B cell (primary cell): ENCODE results near the gene GPR143. TPM values are rescaled to one million over a fixed set of nuclear protein-coding genes. Genes with fewer than 3 reads are reported as not detected.

ENCODE experiments used
- ATAC-seq: fragments of 200-7000 bp; cut with Tn5 transposase; one replicate; pipeline ENCODE4 v1.10.0; 2021; ENCODE audit warnings: low read depth, mild to moderate bottlenecking, moderate number of reproducible peaks, moderate library complexity
- CTCF ChIA-PET: fragments of 350-600 bp; sonication (Branson Sonifier 250); formaldehyde crosslinking; loops from one replicate; lab custom pipeline; 2021; ENCODE audit warnings: antibody characterized with exemption, inconsistent platforms; lab: Charles Lee
- POLR2A ChIA-PET: fragments of 350-600 bp; sonication (Branson Sonifier 250); formaldehyde crosslinking; loops from one replicate; lab custom pipeline; 2021; ENCODE audit warnings: antibody characterized with exemption; lab: Charles Lee
- DNase-seq: peaks from one replicate; pipeline ENCODE4 v3.0.0; 2013
- H2AFZ ChIP-seq: 2 replicates; pipeline ENCODE4 v1.6.1; 2012; ENCODE audit warnings: mild to moderate bottlenecking, low read depth, low read length; ENCODE audit not compliant: insufficient read depth, poor library complexity, severe bottlenecking
- H3K27ac ChIP-seq, 2 donors: 1 replicate in 1 of 2; 2 replicates in 1 of 2; pipeline ENCODE4 v1.5.1; 2012 to 2013; ENCODE audit warnings: low read length in 2 of 2, mild to moderate bottlenecking in 2 of 2, moderate library complexity in 1 of 2
- H3K27me3 ChIP-seq, 4 experiments: fragments of 200-600 bp in 1 of 4; sonication (generic) in 1 of 4; replicated peaks in 1 of 4; 1 replicate in 2 of 4; 2 replicates in 2 of 4; pipeline versions ENCODE4 v1.6.1 to v1.7.0; 2013 to 2016; ENCODE audit warnings: low read length in 3 of 4, mild to moderate bottlenecking in 2 of 4, mixed read lengths in 1 of 4, moderate library complexity in 1 of 4; ENCODE audit not compliant: insufficient read depth in 4 of 4, control insufficient read depth in 3 of 4; ENCODE audit errors: control extremely low read depth in 1 of 4
- H3K36me3 ChIP-seq, 2 experiments: replicated peaks in 1 of 2; 1 replicate in 1 of 2; 2 replicates in 1 of 2; pipeline versions ENCODE4 v1.6.1 to v1.7.1; 2013; ENCODE audit warnings: low read length in 1 of 2; ENCODE audit not compliant: insufficient read depth in 2 of 2, control insufficient read depth in 1 of 2; ENCODE audit errors: control extremely low read depth in 1 of 2, extremely low read depth in 1 of 2
- H3K4me1 ChIP-seq, 2 donors: fragments of 200-600 bp in 1 of 2; sonication (generic) in 1 of 2; 1 replicate in 1 of 2; 2 replicates in 1 of 2; pipeline versions ENCODE4 v1.5.1 to v1.6.1; 2013 to 2017; ENCODE audit warnings: low read length in 2 of 2; ENCODE audit not compliant: control insufficient read depth in 2 of 2, insufficient read depth in 2 of 2
- H3K4me2 ChIP-seq: replicated peaks from 2 replicates; pipeline ENCODE3; 2012; ENCODE audit warnings: mild to moderate bottlenecking, low read depth, low read length; ENCODE audit not compliant: poor library complexity, severe bottlenecking
- H3K4me3 ChIP-seq, 5 experiments: fragments of 200-600 bp in 1 of 5; sonication (generic) in 1 of 5; 1 replicate in 3 of 5; 2 replicates in 2 of 5; pipeline versions ENCODE4 v1.5.1 to v1.7.0; 2011 to 2016; ENCODE audit warnings: low read length in 4 of 5, mild to moderate bottlenecking in 4 of 5, low read depth in 2 of 5, control low read depth in 1 of 5, moderate library complexity in 1 of 5; ENCODE audit not compliant: insufficient read depth in 1 of 5; ENCODE audit errors: control extremely low read depth in 1 of 5, extremely low read depth in 1 of 5
- H3K79me2 ChIP-seq: fragments of 200-600 bp; sonication (generic); one replicate; pipeline ENCODE4 v1.6.0; 2016; ENCODE audit warnings: low read length; ENCODE audit not compliant: control insufficient read depth, insufficient read depth
- H3K9ac ChIP-seq: fragments of 200-600 bp; sonication (generic); 2 replicates; pipeline ENCODE4 v1.6.1; 2017; ENCODE audit warnings: mild to moderate bottlenecking, low read length, moderate library complexity
- H3K9me3 ChIP-seq, 3 donors: one replicate each; pipeline versions ENCODE4 v1.6.1 to v1.7.1; 2013; ENCODE audit warnings: low read length in 2 of 3; ENCODE audit not compliant: control insufficient read depth in 2 of 3, insufficient read depth in 1 of 3; ENCODE audit errors: control extremely low read depth in 1 of 3
- H4K20me1 ChIP-seq: 2 replicates; pipeline ENCODE4 v1.6.0; 2012; ENCODE audit warnings: mild to moderate bottlenecking, low read length; ENCODE audit not compliant: insufficient read depth, control insufficient read depth, poor library complexity, severe bottlenecking
- H3K27ac Mint-ChIP-seq: one replicate; pipeline ENCODE4 v1.8.0; 2021; ENCODE audit warnings: mixed read lengths
- H3K27me3 Mint-ChIP-seq: one replicate; pipeline ENCODE4 v1.8.0; 2021; ENCODE audit warnings: mixed read lengths
- H3K4me1 Mint-ChIP-seq: one replicate; pipeline ENCODE4 v1.8.0; 2021; ENCODE audit warnings: mixed read lengths
- H3K4me3 Mint-ChIP-seq: one replicate; pipeline ENCODE4 v1.8.0; 2021; ENCODE audit warnings: mixed read lengths
- H3K9me3 Mint-ChIP-seq: one replicate; pipeline ENCODE4 v1.8.0; 2022; ENCODE audit warnings: mixed read lengths; ENCODE audit not compliant: insufficient read depth
- EZH2 ChIP-seq: IDR thresholded peaks from 2 replicates; pipeline ENCODE4 v1.6.1; 2012; ENCODE audit warnings: borderline replicate concordance, low read depth, mild to moderate bottlenecking, moderate library complexity, low read length; ENCODE audit not compliant: insufficient read depth, poor library complexity, severe bottlenecking
- WGBS: methylation state at CpG from one replicate; pipeline ENCODE4 v1.1.5; 2013; ENCODE audit warnings: missing lambda C conversion rate; ENCODE audit not compliant: insufficient coverage; 5-methylcytosine and 5-hydroxymethylcytosine counted together
- intact Hi-C: fragments of 100-400 bp; cut with micrococcal nuclease; formaldehyde crosslinking; loops from one replicate; pipeline ENCODE4 v1.10.0; 2022
- polyA plus RNA-seq: library from polyadenylated mRNA; depleted of rRNA; stranded (reverse); fragments of >200 nt; gene quantifications from 2 replicates; pipeline ENCODE4 v1.2.3, GENCODE V29; 2012
- total RNA-seq, 2 donors: library from RNA; stranded (reverse); fragments of 120-200 nt in 1 of 2; gene quantifications; 1 replicate in 1 of 2; 2 replicates in 1 of 2; pipeline versions ENCODE4 v1.2.3 to v1.2.4, GENCODE V29; 2013 to 2022
- TF ChIP-seq, protein P1 (sequence below): fragments of 200-600 bp; IDR thresholded peaks from one replicate; pipeline ENCODE4 v1.8.0; 2022; ENCODE audit warnings: antibody characterized with exemption, mild to moderate bottlenecking

GPR143 gene
- total and polyA plus RNA-seq, 2 donors (not counting 1 experiment from before 2014, with no cell fraction given): not detected

DNA sequence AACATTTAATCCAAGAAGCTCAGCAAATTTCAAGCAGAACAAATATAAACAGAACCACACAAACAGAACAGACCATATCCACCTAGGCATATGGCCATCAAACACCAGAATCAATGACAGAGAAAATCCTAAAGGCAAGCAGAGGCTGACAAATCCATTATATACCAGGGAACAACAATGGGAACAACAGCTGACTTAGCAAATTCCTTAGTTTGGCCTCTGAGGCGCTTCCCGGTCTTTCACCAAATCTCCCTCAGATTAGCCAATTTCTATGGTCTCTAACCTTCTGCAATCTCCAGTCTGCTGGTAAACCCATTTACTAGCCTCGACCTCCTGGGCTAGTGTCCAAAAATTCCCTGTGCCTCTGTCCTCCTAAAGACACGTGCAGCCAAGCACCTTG lies 59.2 kb downstream of the GPR143 start:
- WGBS: 93% methylated on average over 3 of the region's 4 CpGs
- POLR2A ChIA-PET: no interaction called here
- H3K9me3 ChIP-seq: peaks cover 0 to 14% (median 0%) of the 10 kb centered on the region in 3 donors
- H3K27me3 ChIP-seq: no peaks in the 10 kb centered on the region
- H3K36me3 ChIP-seq: peaks cover 0 to 22% of the 10 kb centered on the region in 2 experiments
- Mint-ChIP-seq H3K9me3 (no peaks in the 10 kb centered on the region), H3K27me3 (no peaks in the 10 kb centered on the region), H3K4me1 (peaks cover 12% of the 10 kb centered on the region), H3K27ac (no peak overlapping the region), H3K4me3 (no peak overlapping the region)
- H3K79me2 ChIP-seq: no peaks in the 10 kb centered on the region
- ATAC-seq: no peak
- TF ChIP-seq, protein P1, sequence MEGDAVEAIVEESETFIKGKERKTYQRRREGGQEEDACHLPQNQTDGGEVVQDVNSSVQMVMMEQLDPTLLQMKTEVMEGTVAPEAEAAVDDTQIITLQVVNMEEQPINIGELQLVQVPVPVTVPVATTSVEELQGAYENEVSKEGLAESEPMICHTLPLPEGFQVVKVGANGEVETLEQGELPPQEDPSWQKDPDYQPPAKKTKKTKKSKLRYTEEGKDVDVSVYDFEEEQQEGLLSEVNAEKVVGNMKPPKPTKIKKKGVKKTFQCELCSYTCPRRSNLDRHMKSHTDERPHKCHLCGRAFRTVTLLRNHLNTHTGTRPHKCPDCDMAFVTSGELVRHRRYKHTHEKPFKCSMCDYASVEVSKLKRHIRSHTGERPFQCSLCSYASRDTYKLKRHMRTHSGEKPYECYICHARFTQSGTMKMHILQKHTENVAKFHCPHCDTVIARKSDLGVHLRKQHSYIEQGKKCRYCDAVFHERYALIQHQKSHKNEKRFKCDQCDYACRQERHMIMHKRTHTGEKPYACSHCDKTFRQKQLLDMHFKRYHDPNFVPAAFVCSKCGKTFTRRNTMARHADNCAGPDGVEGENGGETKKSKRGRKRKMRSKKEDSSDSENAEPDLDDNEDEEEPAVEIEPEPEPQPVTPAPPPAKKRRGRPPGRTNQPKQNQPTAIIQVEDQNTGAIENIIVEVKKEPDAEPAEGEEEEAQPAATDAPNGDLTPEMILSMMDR: no peak
- TF ChIP-seq EZH2: no peak
- H3K4me2 ChIP-seq: no peak overlapping the region
- H3K27ac ChIP-seq: no peak overlapping the region
- no peak overlapping the region for H3K9ac ChIP-seq
- H2AFZ ChIP-seq: no peak overlapping the region
- CTCF ChIA-PET: interaction anchor here (1.8 kb wide), 1 partner anchor 887 kb away, joined by 6 read pairs; no protein-coding TSS in a partner anchor
- no peaks in the 10 kb centered on the region for H4K20me1 ChIP-seq
- no peak overlapping the region for H3K4me3 ChIP-seq
- H3K4me1 ChIP-seq: peaks cover 7 to 10% of the 10 kb centered on the region in 2 donors
- intact Hi-C loops: no loop called here
- DNase-seq: no peak

DNA sequence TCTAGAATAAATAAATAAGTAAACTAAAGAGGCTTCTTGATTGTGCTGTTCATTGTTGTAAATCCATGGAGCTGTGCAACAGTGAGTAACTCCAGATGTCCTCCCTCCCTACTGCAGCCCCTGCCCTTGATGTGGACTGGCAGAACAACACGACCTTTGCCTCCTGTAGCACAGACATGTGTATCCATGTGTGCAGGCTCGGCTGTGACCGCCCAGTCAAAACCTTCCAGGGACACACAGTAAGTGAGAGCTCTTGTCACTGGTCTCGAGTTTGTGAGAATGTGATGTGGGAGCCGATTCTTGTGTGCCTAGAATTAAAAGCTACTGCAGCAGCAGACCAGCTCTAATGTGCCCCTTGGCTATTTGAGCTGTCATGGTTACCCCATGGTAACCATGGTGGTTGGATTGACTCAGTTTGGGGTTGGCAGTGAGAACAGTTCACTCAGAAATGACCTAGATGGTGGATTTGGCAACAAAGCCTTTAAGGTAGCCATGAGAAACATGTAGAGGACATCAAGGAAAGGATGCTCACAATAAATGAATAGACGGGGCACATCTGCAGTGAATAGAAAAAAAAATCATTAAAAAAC lies 60.7 kb downstream of the GPR143 start:
- intact Hi-C loops: no loop called here

More for the DNA sequence above, 60.7 kb downstream of the GPR143 start:
- Mint-ChIP-seq H3K4me3 (no peak overlapping the region), H3K27ac (no peak overlapping the region), H3K9me3 (no peaks in the 10 kb centered on the region), H3K4me1 (peaks cover 12% of the 10 kb centered on the region), H3K27me3 (no peaks in the 10 kb centered on the region)
- no peak overlapping the region for H3K27ac ChIP-seq
- no peak overlapping the region for H3K4me3 ChIP-seq
- peaks cover 0 to 14% (median 0%) of the 10 kb centered on the region in 3 donors for H3K9me3 ChIP-seq
- no peaks in the 10 kb centered on the region for H4K20me1 ChIP-seq
- no peak overlapping the region for H2AFZ ChIP-seq
- H3K27me3 ChIP-seq: no peaks in the 10 kb centered on the region
- POLR2A ChIA-PET: no interaction called here
- peaks cover 0 to 14% of the 10 kb centered on the region in 2 experiments for H3K36me3 ChIP-seq
- CTCF ChIA-PET: no interaction called here
- TF ChIP-seq, protein P1: no peak
- no peak for TF ChIP-seq EZH2
- no peak for DNase-seq
- H3K4me2 ChIP-seq: no peak overlapping the region
- no peak overlapping the region for H3K9ac ChIP-seq
- peaks cover 7 to 10% of the 10 kb centered on the region in 2 donors for H3K4me1 ChIP-seq
- no peak for ATAC-seq
- 100% methylated on average over 2 of the region's 6 CpGs for WGBS
- H3K79me2 ChIP-seq: no peaks in the 10 kb centered on the region
